Left cardiac atrium (tissue), 4 donors: ENCODE data around the gene LRRC28. TPM values are rescaled to one million over a fixed set of nuclear protein-coding genes. Genes with fewer than 3 reads are reported as not detected.
A peak's percentile ranks its signal among the peaks of the same experiment; 100 is the strongest.
"Not testable (repeated sequence)": the region's sequence is repeated elsewhere in the genome, so short reads cannot be mapped to it uniquely, and the experiment has no call there.

Experiments used
- ATAC-seq, 2 donors: fragments of 200-7000 bp; cut with Tn5 transposase; one replicate each; pipeline ENCODE4 v1.9.1; 2020; ENCODE audit warnings: mild to moderate bottlenecking in 2 of 2, moderate library complexity in 2 of 2
- DNase-seq: peaks from one replicate; pipeline ENCODE4 v3.0.0-alpha.2; 2020
- intact Hi-C, 2 donors: fragments of 100-400 bp; cut with DNase I; formaldehyde crosslinking; loops; one replicate each; pipeline versions ENCODE4 v1.14.1 to v1.15.1; 2022 to 2023
- total RNA-seq, 2 donors: library from RNA; stranded (reverse); fragmentation: NEBNext Ultra II Directional; extraction: Animal tissue kit (Norgen Biotek cat#: 25700); gene quantifications; one replicate each; pipeline ENCODE4 v1.2.1, GENCODE V29; 2021
- donor health status: DM: no; HTN: yes; CAD: no.
- donor health status: DM: no; HTN: yes; CAD: no; lungs with severe emphysema.
- donor health status: DM: yes; HTN: yes; CAD: no.
- donor health status: Dilated cardiomyopathy.

Gene LRRC28
- total RNA-seq, 2 donors from 2014 or later, result 23.8 to 25.2 TPM

GRCh38 chr15:99366013-99366412, 114.7 kb downstream of the LRRC28 start:
- no peak for ATAC-seq
- intact Hi-C loops, result loop anchor here in 1 of 2 donors (10.0 kb wide), 1 partner anchor 71 kb away; no protein-coding TSS in a partner anchor
- no peak for DNase-seq

DNA sequence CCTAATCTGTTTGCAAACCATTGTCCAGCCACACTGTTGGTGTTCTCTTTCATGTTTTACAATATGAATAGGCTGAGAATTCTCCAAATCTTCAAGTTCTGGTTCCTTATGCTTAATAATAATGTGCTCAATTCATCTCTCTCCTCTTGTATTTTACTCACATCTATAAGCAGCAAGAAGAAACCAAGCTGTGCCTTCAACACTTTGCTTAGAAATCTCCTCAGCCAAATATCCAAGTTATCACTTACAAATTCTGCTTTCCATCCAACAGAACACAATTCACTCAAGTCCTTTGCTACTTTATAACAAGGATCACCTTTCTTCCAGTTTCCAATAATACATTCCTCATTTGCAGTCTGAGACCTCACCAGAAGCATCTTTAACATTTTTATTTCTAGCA, 117.5 kb downstream of the LRRC28 start:
- ATAC-seq, result no peak
- DNase-seq, result no peak
- intact Hi-C loops, result loop anchor here in 1 of 2 donors (10.0 kb wide), 1 partner anchor 74 kb away; no protein-coding TSS in a partner anchor

DNA sequence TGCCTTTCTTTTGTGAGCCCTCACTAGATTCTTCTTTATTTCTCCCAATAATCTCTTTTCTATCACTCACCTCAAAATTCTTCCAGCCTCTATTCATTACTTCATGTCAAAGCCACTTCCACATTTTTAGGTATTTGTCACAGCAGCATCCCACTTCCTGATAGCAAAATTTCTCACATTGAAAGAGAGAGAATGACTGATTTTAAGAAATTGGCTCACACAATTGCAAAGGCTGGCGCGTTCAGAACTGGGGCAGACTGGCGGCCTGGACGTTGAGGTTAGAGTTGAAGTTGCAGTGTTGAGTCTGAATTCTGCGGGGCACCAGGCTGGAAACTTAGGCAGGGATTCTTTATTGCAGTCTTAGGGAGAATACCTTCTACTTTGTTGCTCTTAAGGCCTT, 117.9 kb downstream of the LRRC28 start:
- no peak for DNase-seq
- intact Hi-C loops, result loop anchor here in 1 of 2 donors (10.0 kb wide), 1 partner anchor 74 kb away; no protein-coding TSS in a partner anchor
- ATAC-seq, result no peak

DNA sequence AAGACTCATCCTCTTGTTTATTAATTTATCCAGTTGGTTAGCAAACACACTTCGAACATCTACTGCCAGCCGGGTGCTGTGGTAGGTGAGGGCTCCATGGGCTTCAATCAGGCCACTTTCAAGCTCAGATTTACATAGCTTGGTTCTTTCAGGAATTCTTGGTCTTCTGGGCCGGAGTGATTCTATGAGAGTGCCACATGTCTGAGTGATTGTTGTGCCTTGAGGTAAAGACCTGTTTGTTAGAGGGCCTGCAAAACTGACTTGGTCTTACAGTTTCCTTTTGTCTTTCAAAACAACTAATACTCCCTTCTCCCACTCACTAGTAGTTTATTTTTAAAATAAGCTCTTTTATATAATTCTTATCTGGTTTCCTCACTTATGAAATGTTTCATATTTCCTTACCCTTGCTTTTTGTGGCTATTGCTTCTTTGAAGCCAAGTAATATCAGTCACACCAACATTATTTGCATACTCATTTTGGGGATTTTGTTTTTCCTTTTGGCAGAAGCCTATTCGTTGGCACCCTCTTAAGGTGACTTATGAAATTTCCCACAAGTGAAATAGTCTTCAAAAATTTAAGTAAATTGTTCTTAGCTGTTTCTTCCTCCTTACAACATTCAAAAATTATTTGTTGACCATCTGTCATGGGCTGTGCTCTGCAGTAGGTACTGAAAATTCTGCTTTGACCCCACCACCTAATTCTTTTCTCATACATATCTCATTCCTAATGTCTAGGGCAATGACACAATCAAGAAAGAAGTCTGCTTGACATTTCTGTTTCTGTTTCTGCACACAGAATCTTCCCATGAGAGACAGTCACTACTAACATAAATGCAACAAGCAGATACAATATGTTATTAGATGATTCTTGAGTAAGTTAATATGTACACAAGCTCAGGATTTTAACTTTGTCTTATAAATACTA, 120.2 kb downstream of the LRRC28 start:
- intact Hi-C loops, result no loop called here
- no peak for DNase-seq
- peak in 1 of 2 donors; percentile 76 for ATAC-seq

DNA sequence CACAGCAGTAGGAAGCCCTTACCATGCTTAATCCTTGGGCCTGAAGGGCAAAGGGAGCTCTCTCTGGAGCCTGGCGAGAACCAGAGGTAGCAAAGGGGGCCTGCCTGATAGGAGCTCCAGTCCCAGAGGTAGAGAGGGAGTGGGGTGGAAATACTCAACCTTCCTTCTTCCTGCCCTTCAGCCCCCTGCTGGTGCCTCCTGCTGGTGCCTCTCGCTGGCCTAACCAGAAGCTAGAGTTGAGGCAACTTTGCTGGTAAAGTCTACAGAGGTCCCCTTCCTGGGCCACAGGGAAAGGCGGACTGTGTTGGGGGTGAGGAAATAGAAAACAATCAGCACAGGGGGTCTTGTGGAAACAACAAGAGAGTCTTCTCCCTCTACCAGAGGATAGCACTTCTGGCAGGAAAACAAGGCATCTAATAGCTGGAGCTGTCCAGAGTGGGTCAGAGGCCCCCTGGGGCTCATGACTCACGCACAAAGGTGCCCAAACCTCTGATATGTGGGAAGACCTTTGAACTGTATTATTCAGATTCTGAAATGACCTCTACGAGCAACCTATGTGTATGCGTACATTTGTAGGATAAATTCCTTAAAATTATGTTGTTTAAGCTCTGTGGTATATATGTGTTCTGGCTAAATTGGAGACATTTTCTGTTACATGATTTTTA, 133.9 kb downstream of the LRRC28 start:
- intact Hi-C loops, result no loop called here
- peak in 1 of 2 donors; percentile 27 for ATAC-seq

DNA sequence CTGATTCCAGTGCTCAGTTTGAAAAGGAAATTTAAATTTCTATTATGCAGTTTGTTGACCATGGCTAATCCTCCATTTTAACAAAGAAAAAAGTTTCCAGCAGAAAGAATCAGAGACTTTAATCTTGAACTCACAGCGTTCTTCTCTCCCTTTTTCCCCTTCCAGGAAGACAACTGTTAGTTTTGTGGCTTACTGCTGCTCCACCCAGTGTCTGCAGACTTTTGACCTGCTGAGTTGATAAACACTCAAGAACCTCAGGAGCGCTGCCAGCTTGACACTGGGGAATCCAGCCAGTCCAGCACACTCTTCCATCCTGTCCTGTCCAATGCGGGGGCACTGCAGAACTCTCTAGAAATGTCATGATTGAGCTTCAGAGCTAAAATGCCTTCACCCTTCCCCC, 134.6 kb downstream of the LRRC28 start:
- ATAC-seq, result peak; percentile 88 to 98
- peak; percentile 88 for DNase-seq

More for the DNA sequence above, 133.9 kb downstream of the LRRC28 start:
- no peak for DNase-seq

GRCh38 chr15:99386391-99386790, 135.1 kb downstream of the LRRC28 start:
- ATAC-seq (peak in 1 of 2 donors; percentile 24), DNase-seq (no peak)
- intact Hi-C loops, result no loop called here

More for the DNA sequence above, 134.6 kb downstream of the LRRC28 start:
- intact Hi-C loops, result no loop called here

- intact Hi-C loops, result no loop called here
- ATAC-seq (no peak), DNase-seq (no peak)
These were observed 136.3 kb downstream of the LRRC28 start for GRCh38 chr15:99387421-99388168.

- ATAC-seq (no peak), DNase-seq (no peak)
- intact Hi-C loops, result no loop called here
These were observed 139.4 kb downstream of the LRRC28 start for GRCh38 chr15:99390667-99391066.

- DNase-seq, result no peak
- intact Hi-C loops, result no loop called here
These were observed 142.4 kb downstream of the LRRC28 start for GRCh38 chr15:99393641-99394040.

GRCh38 chr15:99396375-99396774, 145.1 kb downstream of the LRRC28 start:
- ATAC-seq (no peak), DNase-seq (no peak)
- intact Hi-C loops, result no loop called here

More at GRCh38 chr15:99393641-99394040, 142.4 kb downstream of the LRRC28 start:
- no peak for ATAC-seq

- DNase-seq (no peak), ATAC-seq (no peak)
- intact Hi-C loops, result no loop called here
These were observed 147.8 kb downstream of the LRRC28 start for GRCh38 chr15:99399061-99399460.

DNA sequence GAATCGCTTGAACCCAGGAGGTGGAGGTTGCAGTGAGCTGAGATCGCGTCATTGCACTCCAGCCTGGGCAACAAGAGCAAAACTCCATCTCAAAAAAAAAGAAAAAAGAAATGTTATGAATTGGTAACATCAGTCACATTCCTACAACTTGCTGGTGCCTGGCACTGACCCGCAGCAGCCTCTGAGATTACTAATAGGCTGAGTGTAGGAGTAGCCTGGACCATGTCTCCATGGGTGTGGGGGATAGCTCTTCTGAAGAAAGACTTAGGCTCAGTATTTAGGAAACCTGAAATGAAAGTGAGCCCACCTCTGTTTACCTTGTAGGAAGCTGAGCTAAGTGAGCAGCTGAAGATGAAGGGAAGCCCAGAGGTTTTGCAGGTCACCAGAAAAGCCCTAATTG, 148.3 kb downstream of the LRRC28 start:
- ATAC-seq, result peak in 1 of 2 donors; percentile 88
- intact Hi-C loops, result loop anchor here in 1 of 2 donors (10.0 kb wide), 1 partner anchor 105 kb away; no protein-coding TSS in a partner anchor
- DNase-seq, result no peak

DNA sequence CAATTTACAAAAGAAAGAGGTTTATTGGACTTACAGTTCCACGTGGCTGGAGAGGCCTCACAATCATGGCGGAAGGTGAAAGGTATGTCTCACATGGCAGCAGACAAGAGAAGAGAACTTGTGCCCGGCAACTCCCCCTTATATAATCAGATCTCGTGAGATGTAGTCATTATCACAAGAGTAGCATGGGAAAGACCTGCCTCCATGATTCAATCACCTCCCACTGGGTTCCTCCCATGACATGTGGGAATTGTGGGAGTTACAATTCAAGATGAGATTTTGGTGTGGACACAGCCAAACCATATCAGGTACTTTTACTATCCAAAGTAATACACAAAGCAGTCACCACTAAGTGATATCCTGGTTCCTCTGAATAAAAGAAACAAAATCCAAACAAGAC, 149.9 kb downstream of the LRRC28 start:
- peak in 1 of 2 donors; percentile 13 for ATAC-seq
- intact Hi-C loops, result loop anchor here in 1 of 2 donors (10.0 kb wide), 1 partner anchor 104 kb away; no protein-coding TSS in a partner anchor
- not testable (repeated sequence) for DNase-seq

DNA sequence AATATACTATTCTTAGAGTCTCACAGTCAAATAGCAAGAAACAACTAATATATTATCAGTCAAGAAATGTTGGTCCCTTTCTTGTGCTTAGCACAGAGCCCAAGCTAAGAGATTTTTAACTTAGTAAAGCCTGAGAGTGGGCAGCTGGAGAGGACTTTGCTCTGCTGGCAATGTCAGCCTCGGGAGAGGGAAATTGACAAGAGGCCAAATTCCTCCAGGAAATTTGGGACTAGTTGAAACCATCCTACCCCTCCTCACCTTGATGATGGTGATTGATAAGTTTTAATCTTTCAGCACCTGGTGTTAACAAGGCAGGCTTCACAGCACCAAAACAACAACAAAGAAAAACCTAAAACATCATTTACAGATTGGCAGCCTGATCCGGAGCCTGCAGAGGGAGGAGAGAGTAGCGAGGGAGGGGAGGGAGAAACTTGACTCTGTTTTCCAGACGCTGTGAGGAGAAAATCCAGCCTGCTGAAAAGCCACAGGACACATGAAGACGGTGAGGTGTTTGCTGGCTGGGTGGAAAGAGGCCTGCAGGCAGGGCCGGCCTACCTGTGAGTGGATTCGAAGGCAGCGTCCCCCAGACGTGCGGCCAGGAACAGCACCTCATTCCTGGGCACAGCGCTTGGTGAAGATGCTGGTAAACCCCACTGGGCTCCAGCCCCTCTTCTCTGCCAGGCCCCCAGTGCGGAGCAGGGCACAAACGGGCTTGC, 150.9 kb downstream of the LRRC28 start:
- ATAC-seq, result peak; percentile 34 to 36
- no peak for DNase-seq
- intact Hi-C loops, result loop anchor here in 1 of 2 donors (10.0 kb wide), 1 partner anchor 103 kb away; no protein-coding TSS in a partner anchor

DNA sequence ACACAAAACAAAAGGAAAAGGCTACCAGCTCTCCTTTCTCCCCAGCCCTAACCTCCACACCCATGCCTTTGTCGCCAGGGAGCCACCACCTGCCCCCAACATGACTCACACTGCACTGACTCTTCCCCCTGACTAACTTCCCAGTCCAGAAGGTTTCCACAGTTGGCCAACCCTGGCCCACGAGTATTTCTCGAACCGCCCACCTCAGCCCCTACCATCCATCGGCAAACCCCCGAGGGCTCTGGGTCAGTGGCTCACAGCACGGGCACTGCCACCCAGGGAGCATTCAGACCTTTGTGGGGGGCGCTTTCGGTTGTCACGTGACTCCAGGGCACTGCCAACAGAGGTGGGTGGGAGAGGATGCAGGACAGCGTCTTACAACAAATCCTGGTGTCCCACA, 152.3 kb downstream of the LRRC28 start:
- intact Hi-C loops, result loop anchor here in 1 of 2 donors (10.0 kb wide), 1 partner anchor 101 kb away; no protein-coding TSS in a partner anchor
- ATAC-seq, result no peak
- DNase-seq, result no peak

- DNase-seq (no peak), ATAC-seq (no peak)
- intact Hi-C loops, result loop anchor here in 1 of 2 donors (10.0 kb wide), 1 partner anchor 100 kb away; no protein-coding TSS in a partner anchor
These were observed 153.2 kb downstream of the LRRC28 start for GRCh38 chr15:99404454-99404853.

GRCh38 chr15:99406120-99406519, 154.8 kb downstream of the LRRC28 start:
- DNase-seq (no peak), ATAC-seq (no peak)
- intact Hi-C loops, result loop anchor here (5.0 to 10.0 kb wide), 3 partner anchors 99 to 301 kb away; partner anchors contain the start of gene MEF2A (in 1 of the 2)
